Measurements from ENCODE around the gene MXRA8.
A peak's percentile ranks its signal among the peaks of the same experiment; 100 is the strongest.

Gene MXRA8

GRCh38 chr1:1333551-1334241 lies 24.7 kb downstream of the MXRA8 start:
- DNase-seq: no peak

GRCh38 chr1:1332774-1333480 lies 25.4 kb downstream of the MXRA8 start:
- no peak for DNase-seq

GRCh38 chr1:1332031-1332755 lies 26.2 kb downstream of the MXRA8 start:
- no peak for DNase-seq

- DNase-seq: no peak
Observed at GRCh38 chr1:1331068-1331965, 27.0 kb downstream of the MXRA8 start, which contains the start of gene TAS1R3. TAS1R3 (plus strand) TSS chr1:1331280; CDS start chr1:1331346, 66 bp downstream.

- no peak for DNase-seq
Observed at GRCh38 chr1:1330366-1331067, 27.8 kb downstream of the MXRA8 start.

GRCh38 chr1:1329304-1330210 lies 28.8 kb downstream of the MXRA8 start:
- no peak for DNase-seq

- no peak for DNase-seq
Observed at GRCh38 chr1:1328254-1328653, 30.1 kb downstream of the MXRA8 start.

- no peak for DNase-seq
Observed at GRCh38 chr1:1327291-1327690, 31.1 kb downstream of the MXRA8 start.

GRCh38 chr1:1326075-1326605 lies 32.2 kb downstream of the MXRA8 start:
- DNase-seq: no peak

- no peak for DNase-seq
Observed at GRCh38 chr1:1325288-1326074, 32.9 kb downstream of the MXRA8 start.

GRCh38 chr1:1324524-1325287 lies 33.6 kb downstream of the MXRA8 start, which contains the start of the genes CPTP and INTS11:
CPTP (plus strand) TSS chr1:1324802; CDS start chr1:1326911, 2,109 bp downstream.
INTS11 (minus strand) TSS chr1:1324660; CDS start chr1:1324608, 52 bp downstream.
- DNase-seq: peak; percentile 95

- DNase-seq: no peak
Observed at GRCh38 chr1:1324084-1324523, 34.3 kb downstream of the MXRA8 start.

GRCh38 chr1:1322952-1323351 lies 35.4 kb downstream of the MXRA8 start:
- DNase-seq: no peak

GRCh38 chr1:1322418-1322817 lies 35.9 kb downstream of the MXRA8 start:
- DNase-seq: no peak

- no peak for DNase-seq
Observed at GRCh38 chr1:1321477-1321876, 36.9 kb downstream of the MXRA8 start.

- no peak for DNase-seq
Observed at GRCh38 chr1:1320666-1321448, 37.5 kb downstream of the MXRA8 start.

- DNase-seq: no peak
Observed at GRCh38 chr1:1319646-1319941, 38.8 kb downstream of the MXRA8 start.
